Stimulated activated CD8-positive, alpha-beta memory T cell treated with anti-CD3 and anti-CD28 coated beads, Interleukin-7, amount 100 ng/mL, for 24 hours (primary cell): ENCODE data around the gene KRTAP1-5.
"Not testable (repeated sequence)": the region's sequence is repeated elsewhere in the genome, so short reads cannot be mapped to it uniquely, and the experiment has no call there.

Experiments
- DNase-seq: peaks from one replicate; pipeline ENCODE4 v3.0.0-alpha.2; 2020; ENCODE audit warnings: low read depth

KRTAP1-5 gene

DNA sequence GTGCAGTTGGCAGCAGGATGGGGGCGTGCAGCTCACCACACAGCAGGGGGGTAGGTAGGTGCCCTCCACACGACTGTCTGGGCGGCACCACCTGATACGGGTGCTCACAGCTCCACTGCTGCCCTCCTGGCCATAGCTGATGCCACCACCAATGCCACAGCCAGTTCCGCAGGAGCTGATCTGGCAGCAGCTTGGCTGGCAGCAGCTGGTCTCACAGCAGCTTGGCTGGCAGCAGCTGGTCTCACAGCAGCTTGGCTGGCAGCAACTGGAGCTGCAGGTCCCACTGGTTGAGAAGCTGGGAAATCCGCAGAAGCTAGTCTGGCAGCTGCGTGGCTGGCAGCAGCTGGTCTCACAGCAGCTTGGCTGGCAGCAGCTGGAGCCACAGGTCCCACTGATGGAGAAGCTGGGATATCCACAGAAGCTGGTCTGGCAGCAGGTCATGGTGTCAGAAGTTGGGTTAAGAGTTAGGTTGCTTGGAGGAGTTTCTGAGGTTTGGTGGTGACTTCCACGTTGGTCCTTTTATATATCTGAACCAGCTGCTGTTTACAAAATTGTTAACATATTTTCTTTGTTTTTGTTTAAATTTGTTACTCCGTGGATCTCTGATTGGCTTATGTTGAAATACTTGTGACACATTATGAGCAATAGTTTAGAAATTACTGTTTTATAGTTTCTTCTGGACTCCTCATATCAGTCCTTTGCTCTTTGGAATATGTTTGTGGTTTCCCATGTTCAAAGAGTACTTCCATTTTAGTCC, at the start of gene KRTAP1-5:
TSS of gene KRTAP1-5 (minus strand) at position 494 of the 757 bp plus-strand sequence. CDS start at position 441, 53 bp downstream.
- DNase-seq: no peak

- no peak for DNase-seq
Measured at GRCh38 chr17:41076788-41077187, 49.8 kb upstream of the KRTAP1-5 start.

DNA sequence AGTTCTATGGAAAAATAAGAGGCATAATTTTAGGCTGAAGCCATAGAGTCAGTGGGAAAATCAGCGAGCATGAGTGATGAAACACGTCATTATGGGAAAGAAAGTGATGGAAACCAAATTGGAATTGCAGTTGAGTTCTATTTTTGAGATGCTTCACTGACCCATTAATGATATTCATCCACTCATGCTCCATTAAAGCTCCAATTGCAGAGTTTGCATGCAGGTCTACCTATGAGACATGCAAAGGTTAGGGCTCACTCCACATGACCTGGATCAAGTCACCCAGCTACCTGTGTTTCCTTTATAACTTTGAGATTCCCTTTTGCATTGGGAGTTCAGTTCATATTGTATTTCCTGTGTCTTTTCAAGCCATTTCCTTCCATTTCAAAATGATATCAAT, 46.7 kb upstream of the KRTAP1-5 start:
- DNase-seq: no peak

DNA sequence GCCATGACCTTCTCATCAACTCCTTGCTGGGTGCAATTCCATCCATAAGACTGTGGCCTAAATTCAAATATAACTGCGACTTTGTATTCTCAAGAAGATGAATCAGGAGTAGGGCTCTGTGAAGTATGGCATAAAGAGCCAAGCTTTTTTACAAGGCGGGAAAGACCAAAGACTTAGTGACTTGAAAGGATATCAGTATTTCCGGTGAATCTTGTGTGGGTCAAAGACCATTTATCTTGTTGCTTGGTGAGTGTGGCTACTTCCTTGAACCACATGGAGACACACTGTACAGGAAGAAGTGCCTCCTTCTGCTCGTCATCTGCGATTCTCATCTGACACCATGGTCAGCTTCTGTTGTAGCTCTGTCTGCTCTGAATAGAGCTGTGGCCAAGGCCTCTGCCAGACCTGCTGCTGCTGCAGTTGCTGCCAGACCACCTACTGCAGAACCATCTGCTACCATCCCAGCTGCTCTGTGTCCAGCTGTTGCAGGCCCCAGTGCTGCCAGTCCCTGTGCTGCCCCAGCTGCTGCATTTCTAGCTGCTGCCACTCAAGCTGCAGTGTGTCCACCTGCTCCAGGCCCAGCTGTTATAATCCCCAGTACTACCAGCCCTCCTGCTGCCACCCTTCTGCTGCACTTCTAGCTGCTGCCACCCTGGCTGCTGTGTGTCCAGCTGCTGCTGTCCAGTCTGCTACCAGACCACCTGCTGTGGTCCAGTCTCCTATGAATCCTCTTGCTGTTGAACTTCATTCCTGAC, 44.8 kb upstream of the KRTAP1-5 start:
- DNase-seq: no peak

DNA sequence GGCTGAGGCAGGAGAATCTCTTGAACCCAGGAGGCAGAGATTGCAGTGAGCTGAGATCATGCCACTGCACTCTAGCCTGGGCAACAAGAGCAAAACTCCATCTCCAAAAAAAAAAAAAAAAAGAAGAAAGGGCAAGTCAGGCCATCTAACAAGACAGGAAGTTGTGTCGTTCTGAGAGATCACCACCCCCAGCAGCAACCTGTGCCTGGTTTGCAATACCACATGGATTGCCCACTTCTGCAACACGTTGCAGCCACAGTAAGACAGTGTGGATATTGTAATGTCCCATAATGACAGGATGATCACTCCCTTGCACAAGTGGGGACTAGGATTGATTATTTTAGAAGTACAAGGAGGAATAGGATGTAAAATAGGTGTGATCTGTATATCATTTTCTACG, 42.0 kb upstream of the KRTAP1-5 start:
- no peak for DNase-seq

DNA sequence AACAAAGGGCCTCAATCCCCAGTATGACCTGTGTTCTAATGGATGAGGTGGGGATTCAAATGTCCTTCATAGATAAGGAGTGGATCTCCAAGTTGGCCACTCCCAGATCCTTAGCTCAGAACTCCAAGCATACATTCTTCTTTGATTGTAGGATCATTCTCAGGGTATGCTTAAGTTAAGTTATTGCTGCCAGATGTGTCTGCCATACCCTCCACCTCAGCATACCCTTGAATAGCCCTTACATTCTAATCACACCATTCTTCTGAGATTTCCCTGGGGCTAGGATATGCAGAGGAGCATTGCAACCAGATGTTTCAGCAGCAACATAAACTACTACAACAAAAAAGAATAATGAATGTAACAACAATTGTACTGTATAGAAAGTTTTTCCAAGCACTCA, 40.3 kb upstream of the KRTAP1-5 start:
- DNase-seq: no peak

DNA sequence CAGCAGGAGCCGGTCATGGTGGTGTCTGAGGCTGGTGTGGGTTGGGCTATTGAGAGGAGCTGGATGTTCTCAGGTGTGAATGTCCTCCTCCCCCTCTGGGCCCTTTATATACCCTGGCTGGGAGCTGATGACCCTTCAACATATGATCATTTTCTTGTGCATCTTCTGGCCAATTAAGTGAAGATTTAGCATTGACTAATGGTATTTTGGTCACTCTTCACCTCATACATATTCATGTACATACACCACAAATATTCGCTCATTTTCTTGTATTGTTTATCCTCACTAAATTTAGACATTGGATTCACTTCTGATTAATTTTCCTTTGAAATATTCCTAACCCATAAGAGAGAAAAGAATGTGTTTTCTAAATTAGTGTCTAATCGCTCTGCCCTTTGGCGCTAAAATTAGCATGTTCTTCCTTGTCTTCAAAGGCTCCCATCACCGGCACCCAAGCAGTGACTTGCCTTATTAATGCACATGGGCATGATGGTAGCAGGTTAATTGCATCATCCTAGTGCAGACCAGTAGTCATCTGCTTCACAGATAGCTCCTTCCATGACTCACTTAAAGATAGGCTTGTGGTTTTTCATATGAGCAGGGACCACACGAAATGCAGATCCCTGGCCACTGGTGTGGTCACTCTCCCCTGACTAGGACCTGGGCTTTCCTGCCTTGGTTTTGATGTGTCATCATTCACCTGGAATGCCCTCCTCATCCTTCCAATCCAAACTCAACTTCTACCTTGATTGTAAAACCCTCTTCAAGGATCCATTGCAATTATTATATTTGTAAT, 39.0 kb upstream of the KRTAP1-5 start, which contains the start of gene KRTAP2-4:
TSS of gene KRTAP2-4 (minus strand) at position 51 of the 796 bp plus-strand sequence. CDS start at position 17, 34 bp downstream.
- DNase-seq: no peak

GRCh38 chr17:41065016-41065689, 38.1 kb upstream of the KRTAP1-5 start:
- DNase-seq: not testable (repeated sequence)

GRCh38 chr17:41064301-41064700, 37.3 kb upstream of the KRTAP1-5 start:
- DNase-seq: no peak

DNA sequence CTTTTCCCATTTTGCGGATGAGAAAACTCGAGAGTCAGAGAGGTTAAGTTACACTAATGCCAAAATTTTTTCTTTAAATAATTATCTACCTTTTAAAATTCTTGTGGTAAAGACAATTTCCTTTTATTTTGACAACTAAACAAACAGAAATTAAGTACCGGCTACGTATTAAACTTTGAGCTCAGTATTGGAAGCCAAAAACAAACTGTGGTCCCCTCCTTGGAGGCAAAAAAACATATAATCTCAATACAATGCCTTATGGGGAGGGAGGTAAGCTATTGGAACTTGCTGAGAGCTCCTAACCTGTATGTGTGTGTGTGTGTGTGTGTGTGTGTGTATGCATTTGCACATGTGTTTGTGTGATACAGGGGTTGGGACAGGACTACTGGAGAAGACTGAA, 36.4 kb upstream of the KRTAP1-5 start:
- DNase-seq: no peak

DNA sequence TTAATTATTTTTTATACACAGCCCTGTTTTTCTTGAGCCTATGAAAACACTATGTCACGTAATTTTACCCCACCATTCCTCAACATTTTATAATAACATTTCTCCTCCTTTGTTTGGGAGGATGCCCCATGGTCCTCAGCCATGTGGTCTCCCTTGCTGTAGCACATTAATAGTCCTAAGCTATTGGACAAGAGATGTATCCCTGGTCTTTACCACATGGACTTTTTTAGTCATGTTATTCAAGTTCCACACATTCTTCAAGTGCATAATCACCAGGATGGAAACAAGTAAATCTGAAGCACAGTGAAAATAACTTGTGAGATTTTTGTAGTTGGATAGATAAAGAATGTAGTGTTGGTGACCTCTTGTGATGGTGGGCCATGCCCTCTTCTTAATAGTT, 35.0 kb upstream of the KRTAP1-5 start:
- DNase-seq: no peak

DNA sequence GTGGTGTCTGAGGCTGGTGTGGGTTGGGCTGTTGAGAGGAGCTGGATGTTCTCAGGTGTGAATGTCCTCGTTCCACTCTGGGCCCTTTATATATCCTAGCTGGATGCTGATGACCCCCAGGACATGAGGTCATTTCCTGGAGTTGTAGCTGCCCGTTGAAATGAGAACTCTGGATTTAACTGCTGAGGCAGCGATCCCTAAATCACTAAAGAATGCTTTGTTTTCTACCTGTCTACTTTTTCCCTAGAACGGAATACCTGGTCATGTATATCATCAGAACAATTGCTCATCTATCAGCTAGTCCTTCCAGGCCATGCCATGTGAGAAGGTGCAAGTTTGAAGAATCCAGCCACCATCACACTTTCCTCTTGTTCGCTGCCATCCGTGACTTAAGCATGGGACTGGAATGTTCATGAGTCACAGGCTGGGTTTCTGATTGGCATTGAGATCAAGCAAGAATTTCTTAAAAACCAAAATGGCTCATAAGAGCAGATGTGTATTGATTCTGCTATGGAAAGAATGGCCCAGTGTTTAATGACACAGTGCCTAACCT, 33.1 kb upstream of the KRTAP1-5 start, which contains the start of gene KRTAP2-3:
TSS of gene KRTAP2-3 (minus strand) at position 63 of the 553 bp plus-strand sequence. CDS start 64 bp downstream, outside the sequence.
- DNase-seq: no peak

- not testable (repeated sequence) for DNase-seq
Measured at GRCh38 chr17:41059276-41060051, 32.5 kb upstream of the KRTAP1-5 start.

DNA sequence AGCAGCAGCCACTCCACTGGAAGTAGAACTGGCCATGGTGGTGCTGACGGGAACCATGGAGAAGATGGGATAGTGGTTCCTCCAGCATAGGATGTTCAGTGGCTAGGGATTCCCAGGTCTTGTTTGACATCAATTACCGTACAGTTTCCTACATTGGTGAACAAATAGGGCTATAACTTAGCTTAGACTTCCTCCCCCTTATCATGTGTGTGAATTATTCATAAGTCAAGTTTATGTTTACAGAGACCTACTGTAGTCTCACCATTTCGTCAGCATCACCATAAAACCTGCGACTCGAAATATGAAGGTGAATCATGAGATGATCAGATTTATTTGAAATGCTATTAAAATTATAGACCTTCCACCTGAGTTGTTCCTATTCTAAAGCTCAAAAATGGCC, 31.7 kb upstream of the KRTAP1-5 start:
- DNase-seq: no peak

DNA sequence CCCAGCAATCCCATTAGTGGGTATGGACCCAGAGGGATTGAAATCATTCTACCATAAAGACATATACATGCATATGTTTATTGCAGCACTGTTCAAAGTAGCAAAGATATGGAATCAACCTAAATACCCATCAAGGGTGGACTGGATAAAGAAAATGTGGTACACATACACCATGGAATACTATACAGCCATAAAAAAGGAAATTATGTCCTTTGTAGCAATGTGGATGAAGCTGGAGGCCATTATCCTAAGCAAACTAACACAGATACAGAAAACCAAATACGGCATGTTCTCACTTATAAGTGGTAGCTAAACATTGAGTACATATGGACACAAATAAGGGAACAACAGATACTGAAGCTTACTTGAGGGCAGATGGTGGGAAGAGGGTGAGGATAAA, 30.5 kb upstream of the KRTAP1-5 start:
- DNase-seq: no peak

DNA sequence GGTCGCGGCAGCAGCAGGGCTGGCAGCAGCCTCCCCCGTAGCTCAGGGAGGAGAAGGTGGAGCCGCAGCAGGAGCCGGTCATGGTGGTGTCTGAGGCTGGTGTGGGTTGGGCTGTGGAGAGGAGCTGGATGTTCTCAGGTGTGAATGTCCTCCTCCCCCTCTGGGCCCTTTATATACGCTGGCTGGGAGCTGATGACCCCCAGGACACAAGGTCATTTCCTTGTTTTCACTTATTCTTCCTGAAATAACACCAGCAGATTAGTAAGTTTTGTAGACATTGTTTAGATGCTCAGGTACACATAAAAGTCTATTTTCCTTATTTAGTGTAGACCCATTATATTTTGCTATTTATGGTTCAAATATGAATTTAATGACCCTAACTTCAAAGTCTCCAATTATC, 28.1 kb upstream of the KRTAP1-5 start, which contains the start of gene KRTAP2-2:
TSS of gene KRTAP2-2 (minus strand) at position 101 of the 400 bp plus-strand sequence. CDS start at position 82, 19 bp downstream.
- DNase-seq: not testable (repeated sequence)

- not testable (repeated sequence) for DNase-seq
Measured at GRCh38 chr17:41054556-41054955, 27.5 kb upstream of the KRTAP1-5 start.

DNA sequence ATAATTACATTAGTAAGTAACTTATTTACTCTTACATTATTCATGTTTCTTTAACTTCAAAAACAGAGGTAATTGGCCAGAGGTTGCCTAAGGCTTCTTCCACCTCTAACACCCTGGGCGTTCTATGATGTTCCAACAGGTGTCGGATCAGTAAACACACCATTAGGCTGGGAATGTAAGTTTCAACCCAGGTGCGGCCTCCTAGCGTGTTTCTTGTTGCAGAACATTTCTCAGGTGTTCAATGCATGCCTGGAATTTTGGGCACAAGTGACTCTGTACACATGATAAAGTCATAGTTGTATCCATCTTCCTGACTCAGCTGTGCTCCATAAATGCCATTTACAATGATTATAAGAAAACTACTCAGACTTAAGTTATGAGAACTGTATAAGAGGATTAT, 27.0 kb upstream of the KRTAP1-5 start:
- no peak for DNase-seq

DNA sequence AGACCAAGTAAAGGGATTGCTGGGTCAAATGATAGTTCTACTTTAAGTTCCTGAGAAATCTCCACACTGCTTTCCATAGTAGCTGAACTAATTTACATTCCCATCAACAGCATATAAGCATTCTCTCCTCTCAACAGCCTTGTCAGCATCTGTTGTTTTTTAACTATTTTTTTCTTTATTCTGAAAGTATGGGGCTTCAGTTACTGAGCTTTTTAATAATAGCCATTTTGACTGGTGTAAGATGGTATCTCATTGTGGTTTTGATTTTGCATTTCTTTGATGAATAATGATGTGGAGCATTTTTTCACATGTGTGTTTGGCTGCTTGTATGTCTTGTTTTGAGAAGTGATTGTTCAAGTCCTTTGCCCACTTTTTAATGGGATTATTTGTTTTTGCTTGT, 25.6 kb upstream of the KRTAP1-5 start:
- DNase-seq: no peak

DNA sequence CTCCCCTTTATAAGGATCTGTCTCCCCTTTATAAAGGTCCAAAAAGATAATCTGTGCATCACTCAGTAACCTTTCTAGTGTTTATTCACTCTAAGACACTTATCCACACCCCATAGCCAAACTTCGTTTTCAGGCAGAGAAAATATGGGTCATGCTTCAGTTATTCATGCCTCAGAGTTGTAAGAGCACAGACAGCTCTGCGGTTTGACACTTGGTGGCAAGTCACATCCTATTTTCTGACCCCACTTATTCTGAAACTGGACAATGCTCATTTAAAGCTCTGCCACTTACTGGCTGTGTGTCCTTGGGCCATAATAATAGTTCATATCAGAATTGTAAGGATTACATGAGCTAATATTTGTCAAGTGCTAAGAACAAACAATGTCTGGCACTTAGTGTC, 22.1 kb upstream of the KRTAP1-5 start:
- no peak for DNase-seq
